ENCODE measurements around the gene TOMM34. TPM values are rescaled to one million over a fixed set of nuclear protein-coding genes. Genes with fewer than 3 reads are reported as not detected.
A peak's percentile ranks its signal among the peaks of the same experiment; 100 is the strongest.

The TOMM34 gene
- total RNA-seq, 1 experiment from 2014 or later, result 61.1 TPM

GRCh38 chr20:44894959-44895358, 65.2 kb downstream of the TOMM34 start:
- no TSS peak for BruUV-seq (replicated peaks)
- H3K27ac Mint-ChIP-seq (ENCODE audit: unreplicated experiment), result peak overlapping the region; percentile 5
- CTCF ChIA-PET, result interaction anchor here (1.0 kb wide), 1 partner anchor 8 kb away, joined by 3 read pairs; no protein-coding TSS in a partner anchor
- no peak for DNase-seq
- no peaks in the 10 kb centered on the region for H3K27me3 Mint-ChIP-seq (ENCODE audit: unreplicated experiment)
- no peaks in the 10 kb centered on the region for H3K9me3 Mint-ChIP-seq (ENCODE audit: low read depth, unreplicated experiment)
- TF ChIP-seq CTCF (IDR thresholded peaks at IDR 0.05; ENCODE audit: unreplicated experiment), result no peak
- H3K36me3 Mint-ChIP-seq (ENCODE audit: insufficient read depth, unreplicated experiment), result peaks cover 37% of the 10 kb centered on the region
- intact Hi-C loops (cut with micrococcal nuclease; ENCODE audit: unreplicated experiment), result no loop called here
- H3K4me1 Mint-ChIP-seq (ENCODE audit: low read depth, unreplicated experiment), result peaks cover 58% of the 10 kb centered on the region
- H3K4me3 Mint-ChIP-seq (ENCODE audit: low read depth, unreplicated experiment), result no peak overlapping the region

Other genes with a start within 250 kb of the TOMM34 start
- 0.94 and 1.9 TPM in 2 replicates for gene CCN5, start 245.0 kb downstream of the TOMM34 start, total RNA-seq (2022)
- 1.5 and 4.8 TPM in 2 replicates for gene KCNK15, start 214.5 kb downstream of the TOMM34 start, total RNA-seq (2022)
- 0.40 and 0.91 TPM in 2 replicates for gene RIMS4, start 149.9 kb downstream of the TOMM34 start, total RNA-seq (2022)
- 377 and 384 TPM in 2 replicates for gene YWHAB, start 74.7 kb downstream of the TOMM34 start, total RNA-seq (2022)
- 172 and 182 TPM in 2 replicates for gene PABPC1L, start 50.3 kb downstream of the TOMM34 start, total RNA-seq (2022)
- gene STK4, start 6.1 kb upstream of the TOMM34 start, total RNA-seq (2022), result 53.1 and 58.3 TPM in 2 replicates
- gene KCNS1, start 140.7 kb upstream of the TOMM34 start, total RNA-seq (2022), result 10.4 and 10.7 TPM in 2 replicates
- gene WFDC5, start 154.8 kb upstream of the TOMM34 start, total RNA-seq (2022), result not detected in 2 replicates
- not detected in 2 replicates for gene WFDC12, start 164.1 kb upstream of the TOMM34 start, total RNA-seq (2022)
- 52.0 and 52.1 TPM in 2 replicates for gene PI3, start 214.5 kb upstream of the TOMM34 start, total RNA-seq (2022)
- gene SEMG1, start 246.6 kb upstream of the TOMM34 start, total RNA-seq (2022), result 0.21 TPM in 1 of 2 replicates, not detected in the other